ENCODE data around the gene KIF21B. TPM values are rescaled to one million over a fixed set of nuclear protein-coding genes. Genes with fewer than 3 reads are reported as not detected.

Gene KIF21B
- total and polyA plus RNA-seq, 2 of the 8 experiments (the other 6 are each of a cell fraction or from before 2014, with no cell fraction given): 10.8 to 26.5 TPM

DNA sequence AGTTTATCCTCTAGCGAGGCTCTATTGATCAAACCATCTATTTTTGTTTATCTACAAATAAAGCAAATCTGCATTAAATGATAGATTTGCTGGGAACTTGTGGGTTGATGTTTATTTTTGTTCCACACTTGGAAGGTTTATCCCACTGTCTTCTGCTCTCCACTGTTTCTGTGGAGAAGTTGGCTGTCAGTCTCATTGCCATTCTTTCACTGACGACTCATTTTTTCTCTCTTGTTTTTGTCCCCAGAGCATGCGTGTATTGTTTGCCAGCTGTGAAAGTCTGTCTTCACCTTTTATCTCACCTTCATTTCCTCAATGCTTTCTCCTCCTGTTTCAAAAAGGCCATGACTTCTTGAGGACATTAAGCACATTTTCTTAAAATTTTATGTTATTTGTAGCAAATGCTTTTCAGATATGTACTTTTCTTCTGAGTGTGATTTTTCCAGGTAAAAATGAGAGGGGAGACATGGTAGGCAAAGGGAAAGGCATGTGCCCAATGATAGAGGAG, 76.4 kb downstream of the KIF21B start (continued):
- TF ChIP-seq, protein P1, sequence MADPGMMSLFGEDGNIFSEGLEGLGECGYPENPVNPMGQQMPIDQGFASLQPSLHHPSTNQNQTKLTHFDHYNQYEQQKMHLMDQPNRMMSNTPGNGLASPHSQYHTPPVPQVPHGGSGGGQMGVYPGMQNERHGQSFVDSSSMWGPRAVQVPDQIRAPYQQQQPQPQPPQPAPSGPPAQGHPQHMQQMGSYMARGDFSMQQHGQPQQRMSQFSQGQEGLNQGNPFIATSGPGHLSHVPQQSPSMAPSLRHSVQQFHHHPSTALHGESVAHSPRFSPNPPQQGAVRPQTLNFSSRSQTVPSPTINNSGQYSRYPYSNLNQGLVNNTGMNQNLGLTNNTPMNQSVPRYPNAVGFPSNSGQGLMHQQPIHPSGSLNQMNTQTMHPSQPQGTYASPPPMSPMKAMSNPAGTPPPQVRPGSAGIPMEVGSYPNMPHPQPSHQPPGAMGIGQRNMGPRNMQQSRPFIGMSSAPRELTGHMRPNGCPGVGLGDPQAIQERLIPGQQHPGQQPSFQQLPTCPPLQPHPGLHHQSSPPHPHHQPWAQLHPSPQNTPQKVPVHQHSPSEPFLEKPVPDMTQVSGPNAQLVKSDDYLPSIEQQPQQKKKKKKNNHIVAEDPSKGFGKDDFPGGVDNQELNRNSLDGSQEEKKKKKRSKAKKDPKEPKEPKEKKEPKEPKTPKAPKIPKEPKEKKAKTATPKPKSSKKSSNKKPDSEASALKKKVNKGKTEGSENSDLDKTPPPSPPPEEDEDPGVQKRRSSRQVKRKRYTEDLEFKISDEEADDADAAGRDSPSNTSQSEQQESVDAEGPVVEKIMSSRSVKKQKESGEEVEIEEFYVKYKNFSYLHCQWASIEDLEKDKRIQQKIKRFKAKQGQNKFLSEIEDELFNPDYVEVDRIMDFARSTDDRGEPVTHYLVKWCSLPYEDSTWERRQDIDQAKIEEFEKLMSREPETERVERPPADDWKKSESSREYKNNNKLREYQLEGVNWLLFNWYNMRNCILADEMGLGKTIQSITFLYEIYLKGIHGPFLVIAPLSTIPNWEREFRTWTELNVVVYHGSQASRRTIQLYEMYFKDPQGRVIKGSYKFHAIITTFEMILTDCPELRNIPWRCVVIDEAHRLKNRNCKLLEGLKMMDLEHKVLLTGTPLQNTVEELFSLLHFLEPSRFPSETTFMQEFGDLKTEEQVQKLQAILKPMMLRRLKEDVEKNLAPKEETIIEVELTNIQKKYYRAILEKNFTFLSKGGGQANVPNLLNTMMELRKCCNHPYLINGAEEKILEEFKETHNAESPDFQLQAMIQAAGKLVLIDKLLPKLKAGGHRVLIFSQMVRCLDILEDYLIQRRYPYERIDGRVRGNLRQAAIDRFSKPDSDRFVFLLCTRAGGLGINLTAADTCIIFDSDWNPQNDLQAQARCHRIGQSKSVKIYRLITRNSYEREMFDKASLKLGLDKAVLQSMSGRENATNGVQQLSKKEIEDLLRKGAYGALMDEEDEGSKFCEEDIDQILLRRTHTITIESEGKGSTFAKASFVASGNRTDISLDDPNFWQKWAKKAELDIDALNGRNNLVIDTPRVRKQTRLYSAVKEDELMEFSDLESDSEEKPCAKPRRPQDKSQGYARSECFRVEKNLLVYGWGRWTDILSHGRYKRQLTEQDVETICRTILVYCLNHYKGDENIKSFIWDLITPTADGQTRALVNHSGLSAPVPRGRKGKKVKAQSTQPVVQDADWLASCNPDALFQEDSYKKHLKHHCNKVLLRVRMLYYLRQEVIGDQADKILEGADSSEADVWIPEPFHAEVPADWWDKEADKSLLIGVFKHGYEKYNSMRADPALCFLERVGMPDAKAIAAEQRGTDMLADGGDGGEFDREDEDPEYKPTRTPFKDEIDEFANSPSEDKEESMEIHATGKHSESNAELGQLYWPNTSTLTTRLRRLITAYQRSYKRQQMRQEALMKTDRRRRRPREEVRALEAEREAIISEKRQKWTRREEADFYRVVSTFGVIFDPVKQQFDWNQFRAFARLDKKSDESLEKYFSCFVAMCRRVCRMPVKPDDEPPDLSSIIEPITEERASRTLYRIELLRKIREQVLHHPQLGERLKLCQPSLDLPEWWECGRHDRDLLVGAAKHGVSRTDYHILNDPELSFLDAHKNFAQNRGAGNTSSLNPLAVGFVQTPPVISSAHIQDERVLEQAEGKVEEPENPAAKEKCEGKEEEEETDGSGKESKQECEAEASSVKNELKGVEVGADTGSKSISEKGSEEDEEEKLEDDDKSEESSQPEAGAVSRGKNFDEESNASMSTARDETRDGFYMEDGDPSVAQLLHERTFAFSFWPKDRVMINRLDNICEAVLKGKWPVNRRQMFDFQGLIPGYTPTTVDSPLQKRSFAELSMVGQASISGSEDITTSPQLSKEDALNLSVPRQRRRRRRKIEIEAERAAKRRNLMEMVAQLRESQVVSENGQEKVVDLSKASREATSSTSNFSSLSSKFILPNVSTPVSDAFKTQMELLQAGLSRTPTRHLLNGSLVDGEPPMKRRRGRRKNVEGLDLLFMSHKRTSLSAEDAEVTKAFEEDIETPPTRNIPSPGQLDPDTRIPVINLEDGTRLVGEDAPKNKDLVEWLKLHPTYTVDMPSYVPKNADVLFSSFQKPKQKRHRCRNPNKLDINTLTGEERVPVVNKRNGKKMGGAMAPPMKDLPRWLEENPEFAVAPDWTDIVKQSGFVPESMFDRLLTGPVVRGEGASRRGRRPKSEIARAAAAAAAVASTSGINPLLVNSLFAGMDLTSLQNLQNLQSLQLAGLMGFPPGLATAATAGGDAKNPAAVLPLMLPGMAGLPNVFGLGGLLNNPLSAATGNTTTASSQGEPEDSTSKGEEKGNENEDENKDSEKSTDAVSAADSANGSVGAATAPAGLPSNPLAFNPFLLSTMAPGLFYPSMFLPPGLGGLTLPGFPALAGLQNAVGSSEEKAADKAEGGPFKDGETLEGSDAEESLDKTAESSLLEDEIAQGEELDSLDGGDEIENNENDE (IDR thresholded peaks at IDR 0.05; ENCODE audit: insufficient replicate concordance, low read length): no peak
- no peak for TF ChIP-seq BRCA1 (IDR thresholded peaks at IDR 0.05; ENCODE audit: low read depth, low read length)
- TF ChIP-seq RNF2 (IDR thresholded peaks at IDR 0.05; ENCODE audit: borderline replicate concordance, low read depth, low read length, missing control alignments, poor library complexity, severe bottlenecking): no peak
